A549 (cell line): ENCODE data around the gene TGFBR2. TPM values are rescaled to one million over a fixed set of nuclear protein-coding genes. Genes with fewer than 3 reads are reported as not detected.

Experiments used
- ATAC-seq, 2 experiments: fragments of 200-7000 bp in 1 of 2; fragments of >200 bp in 1 of 2; cut with Nextera tagmentation in 1 of 2; cut with Tn5 transposase in 1 of 2; 3 replicates each; pipeline versions ENCODE4 v1.8.0 to v1.9.1; 2018 to 2020; ENCODE audit warnings: mild to moderate bottlenecking in 1 of 2, moderate library complexity in 1 of 2
- CTCF ChIA-PET: fragments of 300-600 bp; sonication (Branson Sonifier 250); formaldehyde crosslinking; extraction: SDS; loops from one replicate; lab custom pipeline; 2021; ENCODE audit warnings: antibody characterized with exemption, inconsistent platforms; lab: Yijun Ruan, JAX
- POLR2A ChIA-PET: fragments of 350-600 bp; formaldehyde crosslinking; extraction: SDS; loops from one replicate; lab custom pipeline; 2021; ENCODE audit warnings: antibody characterized with exemption, inconsistent platforms; lab: Yijun Ruan, JAX
- DNase-seq, 2 experiments: peaks; one replicate each; pipeline versions ENCODE4 v3.0.0 to v3.0.0-alpha.2; 2011 to 2016; ENCODE audit warnings: low read depth in 1 of 2, low spot score in 1 of 2
- FAIRE-seq: peaks from 2 replicates; lab custom pipeline; 2011; peaks lifted over from hg19 to GRCh38; lab: Jason Lieb, UNC
- H3K27ac ChIP-seq, 2 experiments: fragments of >200 bp; sonication (Bioruptor Twin); formaldehyde crosslinking; 3 replicates each; pipeline ENCODE4 v1.5.1; 2016 to 2017
- H3K4me1 ChIP-seq: fragments of >200 bp; sonication (Bioruptor Twin); formaldehyde crosslinking; 3 replicates; pipeline ENCODE4 v1.6.1; 2016
- H3K4me2 ChIP-seq: fragments of >200 bp; sonication (Bioruptor Twin); formaldehyde crosslinking; 3 replicates; pipeline ENCODE4 v1.6.1; 2016
- H3K4me3 ChIP-seq: fragments of >200 bp; sonication (Bioruptor Twin); formaldehyde crosslinking; 3 replicates; pipeline ENCODE4 v1.5.1; 2016
- H3K9me3 ChIP-seq: fragments of >200 bp; sonication (Bioruptor Twin); formaldehyde crosslinking; 3 replicates; pipeline ENCODE4 v1.6.1; 2016
- E2F6 ChIP-seq: IDR thresholded peaks from 2 replicates; pipeline ENCODE4 v1.6.1; 2012; ENCODE audit warnings: low read depth, borderline replicate concordance
- EHMT2 ChIP-seq: fragments of 200-600 bp; sonication (generic); IDR thresholded peaks from 2 replicates; pipeline ENCODE4 v1.6.1; 2016; ENCODE audit warnings: antibody characterized with exemption, low read depth, mild to moderate bottlenecking, moderate library complexity
- ELK1 ChIP-seq: fragments of 150-350 bp; IDR thresholded peaks from 2 replicates; pipeline ENCODE4 v1.6.1; 2014; ENCODE audit warnings: low read depth, mild to moderate bottlenecking, low read length
- FOSB ChIP-seq: fragments of 250-450 bp; sonication (Bioruptor Pico); IDR thresholded peaks from 2 replicates; pipeline ENCODE4 v1.5.0; 2020; ENCODE audit warnings: mild to moderate bottlenecking, moderate library complexity
- HMGXB4 ChIP-seq: fragments of 250-450 bp; sonication (Bioruptor Pico); IDR thresholded peaks from 2 replicates; pipeline ENCODE4 v1.5.0; 2021; ENCODE audit warnings: mild to moderate bottlenecking, moderate library complexity, borderline replicate concordance
- JUNB ChIP-seq: fragments of >200 bp; sonication (Bioruptor Twin); formaldehyde crosslinking; IDR thresholded peaks from 2 replicates; pipeline ENCODE4 v1.6.1; 2016
- RAD21 ChIP-seq, 2 experiments: fragments of >200 bp in 1 of 2; sonication (Bioruptor Twin) in 1 of 2; formaldehyde crosslinking in 1 of 2; IDR thresholded peaks in 1 of 2; conservative IDR thresholded peaks in 1 of 2; 2 replicates in 1 of 2; 3 replicates in 1 of 2; pipeline ENCODE4 v1.6.1; 2012 to 2018; ENCODE audit warnings: inconsistent platforms in 1 of 2
- RCOR1 ChIP-seq: fragments of 150-350 bp; IDR thresholded peaks from 2 replicates; pipeline ENCODE4 v1.6.1; 2014; ENCODE audit warnings: antibody characterized with exemption, low read length, low read depth
- TFCP2L1 ChIP-seq: fragments of 250-450 bp; sonication (Bioruptor Pico); IDR thresholded peaks from 2 replicates; pipeline ENCODE4 v1.5.0; 2021; ENCODE audit warnings: mild to moderate bottlenecking
- ZFP36 ChIP-seq: fragments of 450-650 bp; IDR thresholded peaks from 2 replicates; pipeline ENCODE4 v1.6.1; 2014; ENCODE audit warnings: borderline replicate concordance; ENCODE audit not compliant: partially characterized antibody
- WGBS: methylation state at CpG from one replicate; pipeline ENCODE4 v1.1.6; 2017; ENCODE audit errors: missing lambda C conversion rate; 5-methylcytosine and 5-hydroxymethylcytosine counted together
- polyA plus RNA-seq, 4 experiments: library from polyadenylated mRNA; depleted of rRNA in 3 of 4; stranded (reverse); fragments of >200 nt; fragmentation: RNase III in 1 of 4; extraction: RNeasy Plus Mini Kit Qiagen cat#74134 plus additional on column Dnase treatment in 1 of 4; gene quantifications; 2 replicates in 3 of 4; 3 replicates in 1 of 4; pipeline ENCODE4 v1.2.3, GENCODE V29; 2011 to 2017

Gene TGFBR2
- polyA plus RNA-seq, 2 of the 4 experiments (the other 2 are of a cell fraction) = 48.5 to 97.4 TPM

- TF ChIP-seq E2F6 = no peak
- no peak for TF ChIP-seq FOSB (CRISPR knock-in tag)
- TF ChIP-seq RCOR1 = no peak
- no peak for TF ChIP-seq EHMT2
- no peak for TF ChIP-seq ELK1
- no peak for TF ChIP-seq ZFP36
- Histone ChIP-seq H3K4me1 (peaks cover 99% of the 10 kb centered on the region), H3K4me2 (peak overlapping the region; percentile 76; the same call in 2 of the 3 replicates), H3K27ac (peak overlapping the region; percentile 46 to 96), H3K9me3 (0 out of 3 replicates have a peak, but pooled peaks cover 5% of the 10 kb centered on the region), H3K4me3 (no peak overlapping the region)
- DNase-seq = no peak
- POLR2A ChIA-PET = interaction anchor here (1.1 kb wide), 1 partner anchor 22 kb away, joined by 4 read pairs; the partner anchor contains the start of gene TGFBR2
- 83% methylated on average over 4 of the region's 4 CpGs for WGBS
- no peak for FAIRE-seq
- no peak for ATAC-seq
- CTCF ChIA-PET = interaction anchor here (0.9 kb wide), 1 partner anchor 571 kb away, joined by 3 read pairs; no protein-coding TSS in a partner anchor
Observed at GRCh38 chr3:30628205-30628900, 22.0 kb downstream of the TGFBR2 start.

- TF ChIP-seq RAD21 (conservative IDR thresholded peaks at IDR 0.05 in 1 of 2, IDR thresholded peaks at IDR 0.05 in 1 of 2) = peak in 1 of 2 experiments; percentile 27; a peak in 3 of 5 replicates
- no peak for TF ChIP-seq EHMT2
- CTCF ChIA-PET = interaction anchor here (0.9 kb wide), 1 partner anchor 571 kb away, joined by 3 read pairs; no protein-coding TSS in a partner anchor
- Histone ChIP-seq H3K4me3 (no peak overlapping the region), H3K9me3 (0 out of 3 replicates have a peak, but pooled peaks cover 5% of the 10 kb centered on the region), H3K4me1 (peaks cover 92% of the 10 kb centered on the region), H3K27ac (peak overlapping the region; percentile 46 to 96), H3K4me2 (peak overlapping the region; percentile 7; the same call in 1 of the 3 replicates)
- no peak for ATAC-seq
- POLR2A ChIA-PET = interaction anchor here (1.1 kb wide), 1 partner anchor 23 kb away, joined by 4 read pairs; the partner anchor contains the start of gene TGFBR2
- no peak for FAIRE-seq
- 93% methylated on average over 5 of the region's 5 CpGs for whole genome bisulfite sequencing
- DNase-seq = peak in 1 of 2 experiments; percentile 34
Observed at GRCh38 chr3:30628901-30629590, 22.6 kb downstream of the TGFBR2 start.

- 95% methylated on average over 6 of the region's 6 CpGs for WGBS
- TF ChIP-seq JUNB = no peak
- no peak for TF ChIP-seq HMGXB4 (CRISPR knock-in tag)
- TF ChIP-seq TFCP2L1 = no peak
- ChIA-PET POLR2A (interaction anchor here (1.1 kb wide), 1 partner anchor 23 kb away, joined by 4 read pairs; the partner anchor contains the start of gene TGFBR2), CTCF (interaction anchor here (0.9 kb wide), 1 partner anchor 572 kb away, joined by 3 read pairs; no protein-coding TSS in a partner anchor)
- DNase-seq (no peak), FAIRE-seq (no peak), ATAC-seq (no peak)
- Histone ChIP-seq H3K4me1 (peaks cover 85% of the 10 kb centered on the region), H3K4me3 (no peak overlapping the region), H3K27ac (peak overlapping the region; percentile 46 to 96; a peak in 4 of 6 replicates), H3K4me2 (peak overlapping the region; percentile 7; the same call in 1 of the 3 replicates), H3K9me3 (0 out of 3 replicates have a peak, but pooled peaks cover 5% of the 10 kb centered on the region)
Observed at GRCh38 chr3:30629746-30630145, 23.3 kb downstream of the TGFBR2 start.
